Renal pelvis (tissue), 4 donors: ENCODE data around the gene KIRREL3. TPM values are rescaled to one million over a fixed set of nuclear protein-coding genes. Genes with fewer than 3 reads are reported as not detected.

Experiments
- DNase-seq: peaks from one replicate; pipeline ENCODE4 v3.0.0-alpha.2; 2013
- polyA plus RNA-seq, 3 donors: library from polyadenylated mRNA; unstranded; fragments of 120-200 nt; gene quantifications; one replicate each; pipeline ENCODE4 v1.2.1, GENCODE V29; 2013; ENCODE audit not compliant: insufficient read length in 3 of 3

Gene KIRREL3
- polyA plus RNA-seq, 3 donors: 1.6 to 1.8 (median 1.7) TPM

DNA sequence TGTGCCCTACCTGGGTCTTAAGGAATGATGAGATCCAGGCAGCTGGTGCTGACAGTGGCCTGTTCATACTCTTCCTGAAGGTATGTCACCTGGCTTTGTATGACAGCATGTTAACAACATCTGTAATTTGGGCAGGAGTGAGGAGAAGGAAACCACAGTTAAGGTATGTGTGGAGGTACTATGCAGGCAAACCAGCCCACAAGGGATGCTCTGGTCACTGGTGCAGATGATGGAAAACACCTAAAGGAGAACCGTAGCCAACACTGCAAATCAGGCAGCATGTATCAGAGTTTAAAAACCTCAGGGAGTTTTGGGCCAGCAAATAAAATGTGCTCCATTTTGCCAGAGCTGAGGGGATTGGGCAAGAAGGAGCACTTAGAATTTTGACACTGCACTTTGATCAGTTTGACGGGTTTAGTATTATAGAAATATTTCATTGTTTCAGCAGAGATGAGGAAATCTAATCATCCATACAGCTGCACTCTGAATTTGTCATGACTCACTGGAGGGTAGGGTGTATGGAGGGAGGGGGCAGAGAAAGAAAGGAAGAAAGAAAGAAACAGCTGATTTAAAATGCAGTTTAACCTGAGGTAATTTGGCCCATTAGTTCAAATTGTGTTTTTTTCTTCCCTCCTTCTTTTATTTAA is 260.9 kb downstream of the KIRREL3 start:
- no peak for DNase-seq

DNA sequence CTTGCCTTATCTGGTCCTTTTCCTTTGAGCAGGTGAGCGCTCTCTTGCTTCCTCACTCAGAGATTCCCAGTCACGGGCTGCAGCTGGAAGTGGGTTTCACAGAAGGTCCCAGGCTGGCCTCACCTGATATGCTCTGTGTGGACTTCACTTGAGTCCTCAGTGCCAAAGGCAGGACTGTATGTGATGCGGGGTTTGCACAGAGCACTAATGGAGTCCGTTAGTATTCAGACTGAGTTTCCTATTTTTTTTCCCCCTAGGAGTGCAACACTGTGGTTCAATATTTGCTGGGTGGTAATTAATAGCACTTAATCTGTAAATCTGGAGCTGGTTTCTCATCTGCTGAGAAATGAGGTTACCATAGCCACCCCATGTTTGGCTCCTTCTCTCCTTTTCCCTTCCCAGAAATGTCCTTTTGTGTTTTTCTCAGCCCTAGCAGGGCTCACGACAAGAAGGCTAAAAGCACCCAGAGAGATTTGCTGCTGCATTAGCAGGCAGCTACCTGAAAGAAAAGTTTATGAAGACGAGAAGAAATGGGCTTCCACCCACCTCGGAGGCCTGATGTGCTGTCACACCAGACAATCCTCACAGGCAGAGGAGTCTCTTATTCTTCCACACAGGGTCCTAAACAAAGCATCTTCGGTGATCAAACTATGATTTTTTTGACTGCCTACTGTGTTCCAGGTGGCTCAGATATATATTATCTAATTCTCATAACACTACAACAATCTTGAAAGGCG is 262.1 kb downstream of the KIRREL3 start:
- no peak for DNase-seq

DNA sequence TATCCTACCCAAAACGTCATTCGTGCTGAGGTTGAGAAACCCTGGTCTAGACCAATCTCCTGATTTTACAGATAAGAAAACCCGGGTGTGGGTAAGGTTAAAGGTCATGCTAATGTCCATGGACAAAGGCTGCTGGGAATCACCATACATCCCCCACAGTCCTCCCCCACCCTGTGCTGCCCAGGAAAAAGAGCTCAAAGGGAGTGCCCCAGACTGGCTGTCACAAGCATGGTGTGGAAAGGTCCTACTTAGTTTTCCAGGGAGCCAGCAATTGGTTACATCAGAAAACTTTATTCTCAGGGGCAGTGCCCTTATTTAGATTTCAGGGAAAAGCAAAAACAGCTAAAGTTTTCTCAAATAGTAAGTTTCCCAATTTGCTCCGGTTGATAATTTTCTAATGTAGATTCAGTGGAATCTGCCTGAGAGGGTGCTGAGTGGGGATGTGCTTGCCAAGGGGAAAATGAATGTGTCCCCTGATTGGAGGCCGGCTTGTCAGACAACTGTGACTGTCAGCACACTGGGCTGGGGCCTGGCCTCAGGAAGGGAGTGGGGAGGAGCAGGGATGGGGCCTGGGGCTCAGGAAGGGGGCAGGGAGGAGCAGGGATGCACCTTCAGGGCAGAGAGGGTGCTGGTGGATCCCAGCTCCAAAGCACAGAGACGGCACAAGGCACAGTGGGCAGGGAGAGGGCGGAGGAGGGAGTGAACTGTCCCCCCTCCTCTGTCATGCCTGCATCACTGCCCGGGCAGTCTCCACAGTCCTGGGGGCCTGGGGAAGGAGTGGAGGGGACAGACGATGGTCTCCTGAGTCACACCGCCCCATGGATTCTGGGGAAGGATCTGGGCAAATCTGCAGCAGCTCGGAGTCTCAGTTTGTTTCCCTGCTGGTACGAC is 263.6 kb downstream of the KIRREL3 start:
- DNase-seq: no peak

DNA sequence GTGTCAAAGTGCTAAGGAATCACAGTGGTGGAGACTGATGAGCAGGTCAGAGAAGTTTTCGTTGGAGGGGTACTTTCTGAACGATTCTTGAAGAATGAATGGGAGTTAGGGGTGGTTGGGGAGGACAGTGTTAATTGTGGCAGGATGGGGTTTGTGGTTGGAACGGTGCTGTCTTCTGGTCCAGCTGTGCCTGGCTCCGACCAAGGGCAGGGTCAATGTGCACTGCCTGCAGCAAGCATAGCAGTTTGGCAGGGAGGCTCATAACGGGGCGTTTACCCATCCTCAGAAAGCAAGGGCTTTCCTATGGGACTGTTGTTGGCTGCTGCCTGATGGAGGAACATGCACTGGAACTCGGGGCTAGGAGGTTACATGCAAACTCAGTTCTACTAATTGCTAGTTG is 265.8 kb downstream of the KIRREL3 start:
- no peak for DNase-seq

DNA sequence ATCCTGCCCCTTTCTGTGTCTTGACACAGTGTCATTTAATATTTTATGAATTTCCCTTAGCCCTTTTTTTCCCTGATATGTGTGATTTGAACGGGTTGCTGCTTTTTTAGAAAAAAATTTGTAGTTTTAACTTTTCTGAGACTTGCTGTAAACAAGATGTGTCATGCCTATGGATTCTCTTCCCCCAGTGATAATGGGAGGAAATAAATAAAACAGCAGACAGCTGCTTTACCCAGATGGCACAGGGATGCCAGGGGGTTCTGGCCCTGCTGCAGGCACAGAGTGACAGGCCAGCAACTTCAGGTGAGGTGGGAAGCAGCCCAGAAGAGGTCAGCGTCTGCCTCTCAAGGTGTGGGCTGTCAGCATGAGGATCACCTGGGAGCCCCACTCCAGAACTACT is 266.9 kb downstream of the KIRREL3 start:
- no peak for DNase-seq

DNA sequence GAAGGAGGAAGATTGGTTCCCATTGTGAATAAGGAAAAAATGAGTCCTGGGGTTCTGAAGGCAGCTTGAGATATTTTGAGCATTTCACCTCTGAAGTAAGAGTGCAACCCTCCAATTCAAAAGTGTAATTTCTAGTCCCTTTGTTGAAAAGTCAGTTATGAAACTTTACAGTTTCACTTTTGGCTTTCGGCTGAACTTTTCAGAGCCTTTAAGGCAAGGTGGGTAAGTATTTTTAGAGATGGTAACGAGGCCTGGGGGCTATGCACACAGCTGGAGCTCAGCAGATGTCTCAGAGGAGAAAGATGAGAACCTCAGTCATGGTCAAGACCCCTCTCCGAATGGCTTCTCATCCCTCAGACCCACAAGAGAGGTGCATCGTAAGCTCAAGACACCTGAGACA is 267.6 kb downstream of the KIRREL3 start:
- no peak for DNase-seq

DNA sequence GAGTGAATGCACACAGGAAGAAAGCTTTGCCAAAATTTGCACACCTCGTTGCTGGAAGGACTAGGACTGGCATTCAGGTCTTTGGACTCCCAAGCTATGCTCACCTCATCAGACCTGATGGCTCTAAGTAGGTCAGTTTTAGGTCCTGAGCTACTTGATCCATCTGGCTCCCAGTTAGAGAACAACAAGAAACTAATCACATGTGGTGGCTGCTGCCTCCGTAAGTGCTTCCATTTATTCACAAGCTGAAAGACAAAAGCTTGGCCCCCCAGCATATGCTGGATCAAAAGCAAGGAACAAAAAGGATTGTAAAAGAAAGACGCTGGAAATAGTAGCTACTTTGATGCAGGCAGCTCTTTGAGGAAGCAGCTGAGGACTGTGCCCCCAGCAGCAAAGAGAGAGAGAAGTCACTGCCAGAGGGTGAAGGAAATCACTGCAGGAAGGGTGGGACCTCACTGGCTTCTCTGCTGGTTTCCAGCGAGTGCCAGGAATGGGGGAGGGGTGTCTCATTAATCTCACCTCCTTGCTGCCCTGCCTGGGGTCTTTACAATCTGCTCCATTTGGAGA is 268.9 kb downstream of the KIRREL3 start:
- DNase-seq: no peak

DNA sequence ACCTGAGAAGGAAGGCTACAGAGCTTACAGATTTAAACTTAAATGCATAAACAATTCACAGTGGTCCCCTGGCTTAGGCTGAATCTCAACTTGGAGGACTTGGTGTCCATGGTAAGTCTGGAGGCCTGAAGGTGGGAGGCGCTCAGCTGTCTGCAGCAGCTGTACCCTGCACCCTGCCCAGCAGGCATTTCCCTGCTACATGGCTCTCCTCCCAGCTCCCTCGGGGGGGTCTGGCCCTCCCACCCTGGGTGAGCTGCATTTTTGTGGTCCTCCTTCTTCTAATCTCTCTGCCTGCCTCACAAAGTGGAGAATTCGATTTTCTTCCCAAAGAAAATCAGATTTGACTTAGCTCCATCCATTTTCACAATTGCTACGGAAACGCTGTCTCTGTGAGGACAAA is 273.2 kb downstream of the KIRREL3 start:
- no peak for DNase-seq

DNA sequence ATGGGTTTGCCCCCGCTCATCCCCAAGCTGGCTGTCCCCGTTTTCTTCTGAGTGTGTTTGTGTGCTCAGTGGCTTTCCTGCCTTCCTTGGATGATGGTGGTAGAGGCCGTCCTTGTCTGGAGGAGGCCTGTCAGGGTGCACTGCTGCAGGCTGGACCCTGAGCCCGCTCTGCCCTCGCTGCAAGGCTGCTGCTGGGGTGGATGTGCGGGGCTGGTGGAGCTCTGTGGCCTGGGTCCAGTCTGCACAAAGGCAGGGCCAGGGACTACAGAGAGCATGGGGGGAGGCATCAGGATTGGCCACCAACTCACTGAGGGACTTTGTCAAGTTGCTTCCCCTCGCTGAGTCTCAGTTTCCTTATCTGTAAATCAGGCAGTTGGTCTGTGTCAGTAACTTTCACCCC is 275.0 kb downstream of the KIRREL3 start:
- DNase-seq: no peak

DNA sequence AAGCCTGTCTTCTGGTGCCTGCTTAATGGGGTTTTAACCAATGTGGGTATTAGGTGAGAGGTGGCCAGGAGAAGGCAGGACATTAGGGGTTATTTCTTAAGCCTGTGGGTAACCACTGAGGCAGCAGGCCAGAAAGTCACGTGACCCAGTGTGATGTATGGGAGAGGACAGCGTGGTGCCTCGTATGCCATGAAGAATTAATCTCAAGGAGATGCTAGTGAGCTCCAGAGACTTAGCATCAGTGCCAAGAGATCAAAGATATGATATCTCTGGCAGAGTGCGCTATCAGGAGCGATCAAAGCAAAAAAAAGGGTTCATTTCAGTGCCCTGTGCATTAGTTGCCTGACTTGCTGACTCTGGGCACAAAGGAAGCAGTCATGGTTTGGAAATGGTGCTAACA is 275.5 kb downstream of the KIRREL3 start:
- DNase-seq: no peak

DNA sequence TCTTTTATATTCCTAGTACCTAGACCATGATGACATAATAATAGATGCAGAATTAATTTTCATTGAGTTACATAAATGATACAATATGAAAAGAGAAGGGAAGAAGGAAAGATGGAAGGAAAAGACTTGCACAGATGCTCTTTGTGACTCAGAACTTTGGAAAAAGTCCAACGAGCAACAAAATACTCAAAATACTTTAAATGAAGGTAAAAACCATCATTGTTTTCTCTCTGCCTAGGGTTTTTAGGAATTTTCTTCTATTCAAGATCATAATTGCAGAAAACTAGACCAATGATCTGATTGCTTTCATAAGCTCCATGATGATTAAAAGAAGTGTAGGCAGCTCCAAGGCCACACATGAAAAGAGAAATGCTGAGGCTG is 276.9 kb downstream of the KIRREL3 start:
- DNase-seq: no peak

DNA sequence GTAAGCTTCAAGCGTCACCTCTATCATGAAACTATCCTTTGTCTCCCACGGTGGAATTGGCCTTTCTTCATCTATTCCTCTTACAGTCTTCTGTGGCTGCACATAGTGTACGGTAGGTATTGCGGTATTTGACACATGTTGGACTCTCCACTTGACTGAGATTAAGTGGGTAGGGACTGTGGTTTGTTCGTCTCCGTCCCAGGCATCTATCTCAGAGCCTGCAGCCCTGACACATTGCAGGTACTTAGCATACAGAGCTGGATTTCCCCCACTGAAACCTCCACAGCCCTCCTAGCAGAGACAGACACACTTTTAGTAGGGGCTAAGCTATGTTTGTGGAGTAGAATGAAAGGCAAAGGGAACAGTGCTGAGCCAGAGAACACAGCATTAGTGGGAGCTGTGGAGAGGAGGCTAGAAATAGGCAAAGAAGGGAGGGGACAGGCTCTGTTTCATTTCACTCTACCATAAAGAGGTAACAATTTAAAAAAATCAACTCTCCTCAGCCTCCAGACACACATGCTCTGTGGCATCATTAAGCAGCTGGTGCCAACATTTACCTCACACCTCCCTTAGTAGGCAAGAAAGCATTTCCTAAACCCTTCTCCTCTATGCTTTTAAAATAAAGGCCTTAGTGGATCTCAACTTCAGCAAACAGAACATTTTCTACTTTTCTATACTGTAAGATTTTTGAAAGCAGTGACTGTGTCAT is 277.5 kb downstream of the KIRREL3 start:
- DNase-seq: no peak

DNA sequence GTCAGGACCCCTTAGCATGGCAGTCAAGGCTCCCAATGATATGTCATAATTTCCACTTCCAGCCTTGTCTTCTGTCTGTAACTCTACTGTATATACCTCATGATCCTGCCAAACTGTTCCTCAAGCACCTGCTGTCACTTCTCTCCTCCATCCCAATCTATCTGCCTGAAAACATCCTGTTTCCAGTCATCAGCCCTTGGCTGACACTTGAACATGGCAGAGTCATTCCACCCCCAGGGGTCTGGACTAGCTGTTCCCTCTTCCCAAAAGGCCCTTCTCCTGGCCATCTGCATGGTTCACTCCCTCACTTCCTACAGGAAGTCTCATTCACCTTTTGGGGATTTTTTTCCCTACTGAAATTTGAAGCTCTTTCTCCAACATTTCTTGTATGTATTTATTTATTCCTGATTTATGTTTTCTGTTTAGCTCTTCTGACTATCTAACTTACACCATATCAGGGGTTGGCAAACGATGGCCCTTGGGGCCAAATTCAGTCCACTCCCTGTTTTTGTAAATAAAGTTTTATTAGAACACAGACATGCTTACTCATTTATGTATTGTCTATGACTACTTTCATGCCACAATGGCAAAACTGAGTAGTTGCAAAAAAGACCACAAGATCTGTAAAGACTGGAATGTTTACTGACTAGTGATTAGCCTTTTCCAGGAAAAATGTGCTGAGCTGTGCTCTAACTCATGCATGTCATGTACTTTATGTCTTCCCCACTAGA is 278.4 kb downstream of the KIRREL3 start:
- DNase-seq: no peak

DNA sequence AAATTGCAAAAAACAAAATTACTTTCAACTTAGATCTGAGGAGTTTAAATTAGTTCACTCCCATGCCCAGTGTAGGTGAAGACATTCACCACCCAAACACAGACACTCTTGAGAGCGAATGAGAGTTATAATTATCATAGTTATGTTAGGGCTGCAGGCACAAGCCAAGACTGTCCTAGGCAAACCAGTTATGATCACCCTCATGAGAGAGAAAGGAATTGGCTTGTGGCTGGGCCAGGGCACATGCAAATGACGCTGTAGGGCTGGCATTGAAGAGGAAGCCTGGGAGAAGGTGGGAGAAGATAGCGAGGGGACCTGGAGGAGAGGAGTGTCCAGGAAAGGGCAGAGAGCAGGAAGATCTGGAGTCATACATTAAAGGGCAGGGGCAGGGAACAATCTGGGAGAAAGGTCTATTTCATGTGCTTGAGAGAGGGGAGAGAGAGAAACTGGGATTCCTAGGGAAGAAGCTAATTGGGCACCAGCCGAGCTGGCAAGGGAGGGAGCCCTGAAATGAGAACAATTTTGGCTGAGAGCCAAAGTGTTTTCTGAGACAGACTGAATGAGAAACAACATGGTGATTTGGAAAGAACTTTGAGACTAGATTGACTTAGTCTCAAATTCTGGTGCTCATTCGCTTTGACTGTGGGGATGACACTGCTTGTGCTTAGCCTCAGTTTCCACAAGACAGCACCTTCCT is 279.9 kb downstream of the KIRREL3 start:
- no peak for DNase-seq

DNA sequence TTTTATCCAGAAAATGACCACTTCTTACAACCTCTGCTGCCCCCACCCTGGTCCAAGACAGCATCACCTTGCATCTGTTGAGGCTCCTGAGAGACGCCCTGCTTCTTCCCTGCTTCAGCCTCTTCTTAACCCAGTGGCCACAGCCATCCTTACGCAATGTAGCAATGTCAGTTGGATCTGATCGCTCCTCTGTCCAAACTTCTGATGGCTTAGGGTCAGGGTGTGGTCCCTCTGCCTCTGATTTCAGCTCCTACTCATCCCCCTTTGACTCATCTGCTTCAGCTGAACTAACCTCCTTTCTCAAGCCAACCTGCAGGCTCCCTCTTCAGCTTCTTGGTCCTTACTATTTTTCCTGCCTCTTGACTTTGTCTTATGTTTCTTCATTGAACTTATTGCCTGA is 280.8 kb downstream of the KIRREL3 start:
- no peak for DNase-seq

DNA sequence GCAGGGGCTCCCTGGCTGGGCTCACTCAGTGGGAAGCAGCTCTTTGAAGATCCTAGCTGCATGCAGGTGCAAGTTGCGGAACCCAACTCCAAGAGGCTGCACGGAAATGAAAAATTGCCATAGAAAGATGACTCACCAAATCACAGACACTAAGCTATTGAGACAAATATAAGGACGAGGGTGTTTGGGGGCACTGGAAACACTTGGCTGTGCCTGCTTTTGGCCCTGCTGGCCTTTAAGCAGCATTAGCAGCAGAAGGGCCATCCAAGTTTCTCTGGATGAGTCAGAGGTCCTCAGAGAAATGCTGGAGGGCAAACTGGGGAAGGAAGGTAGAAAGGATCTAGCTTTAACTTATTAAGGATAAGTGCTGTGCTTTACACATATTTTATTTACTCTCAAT is 282.3 kb downstream of the KIRREL3 start:
- no peak for DNase-seq

DNA sequence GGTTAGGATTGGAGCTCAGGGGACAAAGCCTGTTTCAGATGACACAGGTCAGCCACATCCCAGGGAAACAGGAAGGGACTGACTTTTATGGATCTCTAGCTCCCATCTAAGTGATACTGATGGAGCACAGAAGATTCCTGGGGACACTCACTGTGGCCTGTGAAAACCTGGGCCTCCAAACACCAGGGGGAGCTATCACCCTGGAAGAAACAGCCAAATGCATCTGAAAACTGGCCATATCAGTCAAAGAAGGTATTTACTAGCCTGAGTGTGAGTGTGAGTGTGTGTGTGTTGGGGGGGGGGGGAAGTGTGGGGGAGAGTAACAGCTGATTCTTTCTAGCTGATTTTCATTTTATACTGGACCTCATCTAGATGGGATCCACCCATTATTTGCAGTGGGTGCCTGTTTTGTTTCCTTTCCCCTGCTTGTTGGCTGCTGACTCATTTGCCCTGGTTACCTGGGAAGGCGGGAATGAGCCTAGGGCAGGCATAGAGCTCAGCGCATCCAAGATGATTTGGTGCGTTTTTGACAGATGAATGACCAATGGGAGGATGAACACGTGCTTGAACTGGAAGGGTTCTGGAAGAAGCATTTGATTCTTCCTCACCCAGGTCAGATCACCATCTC is 284.0 kb downstream of the KIRREL3 start:
- DNase-seq: peak; percentile 58

DNA sequence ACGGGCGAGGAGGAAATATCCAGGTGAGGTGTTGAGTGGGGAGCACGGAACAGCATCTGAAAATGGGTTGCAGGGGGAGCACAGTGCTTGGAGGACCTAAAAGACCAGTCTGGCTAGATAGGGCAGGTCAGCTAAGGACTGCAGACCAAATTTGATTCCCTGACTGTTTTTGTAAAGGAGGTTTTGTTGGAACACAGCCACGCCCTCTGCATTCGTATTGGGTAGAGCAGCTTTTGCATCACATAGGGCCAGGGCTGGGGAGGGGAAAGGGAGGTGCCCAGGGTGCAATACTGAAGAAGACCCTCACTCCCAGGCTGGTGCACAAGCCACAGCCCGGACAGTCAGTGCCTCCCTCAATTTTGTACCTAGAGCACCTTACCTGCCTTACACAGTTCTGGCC is 286.8 kb downstream of the KIRREL3 start:
- DNase-seq: no peak

DNA sequence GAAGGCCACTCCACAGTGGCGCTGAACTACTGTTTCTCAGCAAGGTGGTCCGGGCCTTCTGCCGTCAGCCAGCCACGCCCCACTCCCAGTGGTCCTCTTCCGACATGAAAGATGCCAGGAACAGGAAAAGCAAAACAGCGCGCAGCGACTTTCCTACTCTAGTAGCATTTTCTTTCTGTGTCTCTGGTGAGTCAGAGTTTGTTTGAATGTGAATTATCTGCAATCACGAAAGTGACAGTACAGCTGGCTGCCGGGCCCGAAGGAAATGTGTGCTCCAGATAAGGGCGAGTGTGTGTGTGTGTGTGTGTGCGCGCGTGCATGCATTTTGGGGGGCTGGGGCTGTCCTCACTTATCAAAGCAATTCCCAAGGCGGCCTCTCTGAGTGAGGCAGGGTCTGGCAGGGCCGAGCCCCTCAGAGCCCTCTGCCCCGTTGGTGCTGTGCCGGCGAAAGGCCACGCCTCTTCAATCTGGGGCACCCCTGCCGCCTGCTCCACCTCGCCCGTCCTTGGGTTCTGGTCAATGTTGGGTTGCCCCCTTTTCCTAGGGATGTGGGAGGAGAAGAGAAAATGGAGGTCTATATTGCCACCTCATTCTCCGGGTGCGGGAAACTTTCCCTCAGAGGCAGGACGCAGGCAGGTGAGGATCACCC is 288.5 kb downstream of the KIRREL3 start:
- no peak for DNase-seq
